Stimulated activated CD8-positive, alpha-beta memory T cell treated with anti-CD3 and anti-CD28 coated beads, Interleukin-15, amount 100 ng/mL, for 24 hours (primary cell): ENCODE measurements around the gene TEX44.
"Not testable (repeated sequence)": the region's sequence is repeated elsewhere in the genome, so short reads cannot be mapped to it uniquely, and the experiment has no call there.

Source experiments
- DNase-seq: peaks from one replicate; pipeline ENCODE4 v3.0.0-alpha.2; 2020; ENCODE audit warnings: low read depth

Gene TEX44

DNA sequence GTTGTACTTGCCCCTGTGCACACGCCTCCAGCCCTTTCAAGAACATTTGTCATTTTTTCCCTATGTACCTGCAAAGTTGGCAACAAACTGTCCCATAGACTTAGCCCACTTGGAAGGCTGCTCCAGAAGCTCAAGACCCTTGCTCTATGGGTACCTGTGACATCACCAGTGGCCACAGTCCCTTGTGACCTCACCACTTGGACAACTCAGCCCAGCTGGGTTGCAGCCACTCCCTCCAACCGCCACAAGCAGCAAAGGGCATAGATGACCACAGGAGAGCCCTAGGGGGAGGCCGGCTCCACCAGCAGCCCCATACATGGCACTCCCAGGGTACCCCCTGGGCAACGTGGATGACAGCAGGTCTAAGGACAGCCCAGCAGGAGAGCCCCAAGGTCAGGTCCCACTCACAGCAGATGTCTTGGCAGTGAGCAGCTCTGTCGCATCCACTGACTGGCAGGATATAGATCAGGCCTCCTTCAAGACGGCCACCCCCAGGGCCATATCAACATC is at the start of gene TEX44:
Gene TEX44 (plus strand): TSS at position 229 of the 510 bp plus-strand sequence. CDS start 88 bp downstream, at position 317.
- no peak for DNase-seq

- no peak for DNase-seq
These were observed 47.4 kb upstream of the TEX44 start for GRCh38 chr2:231545105-231545902.

DNA sequence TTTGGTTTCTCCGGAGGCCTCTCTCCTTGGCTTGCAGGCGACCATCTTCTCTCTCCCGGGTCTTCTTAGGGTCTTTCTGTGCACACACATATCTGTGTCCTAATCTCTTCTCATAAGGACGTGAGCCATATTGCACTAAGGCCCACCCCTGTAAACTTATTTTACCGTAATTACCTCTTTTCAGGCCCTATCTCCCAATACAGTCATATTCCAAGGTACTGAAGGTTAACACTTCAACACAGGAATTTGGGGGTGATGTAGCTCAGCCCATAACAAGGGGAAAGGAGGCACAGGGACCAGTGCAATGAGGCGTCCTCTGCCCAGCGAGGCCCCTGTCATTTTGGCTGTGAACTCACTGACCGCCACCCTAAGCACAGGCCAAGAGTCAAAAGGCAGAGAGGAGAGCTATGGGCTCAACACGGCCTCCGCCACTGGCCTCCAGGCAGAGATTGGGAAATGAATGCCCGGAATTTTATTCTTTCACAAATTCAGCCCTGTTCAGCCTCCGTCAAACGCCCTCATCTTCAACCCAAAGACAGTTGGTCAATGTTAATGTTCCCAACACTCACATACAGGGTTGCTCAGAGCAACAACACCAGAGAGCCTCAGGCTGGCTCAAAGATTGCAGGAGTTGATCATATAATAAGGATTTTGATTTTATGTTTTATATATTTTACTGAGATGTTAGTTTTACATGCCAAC is 46.5 kb upstream of the TEX44 start:
- no peak for DNase-seq

DNA sequence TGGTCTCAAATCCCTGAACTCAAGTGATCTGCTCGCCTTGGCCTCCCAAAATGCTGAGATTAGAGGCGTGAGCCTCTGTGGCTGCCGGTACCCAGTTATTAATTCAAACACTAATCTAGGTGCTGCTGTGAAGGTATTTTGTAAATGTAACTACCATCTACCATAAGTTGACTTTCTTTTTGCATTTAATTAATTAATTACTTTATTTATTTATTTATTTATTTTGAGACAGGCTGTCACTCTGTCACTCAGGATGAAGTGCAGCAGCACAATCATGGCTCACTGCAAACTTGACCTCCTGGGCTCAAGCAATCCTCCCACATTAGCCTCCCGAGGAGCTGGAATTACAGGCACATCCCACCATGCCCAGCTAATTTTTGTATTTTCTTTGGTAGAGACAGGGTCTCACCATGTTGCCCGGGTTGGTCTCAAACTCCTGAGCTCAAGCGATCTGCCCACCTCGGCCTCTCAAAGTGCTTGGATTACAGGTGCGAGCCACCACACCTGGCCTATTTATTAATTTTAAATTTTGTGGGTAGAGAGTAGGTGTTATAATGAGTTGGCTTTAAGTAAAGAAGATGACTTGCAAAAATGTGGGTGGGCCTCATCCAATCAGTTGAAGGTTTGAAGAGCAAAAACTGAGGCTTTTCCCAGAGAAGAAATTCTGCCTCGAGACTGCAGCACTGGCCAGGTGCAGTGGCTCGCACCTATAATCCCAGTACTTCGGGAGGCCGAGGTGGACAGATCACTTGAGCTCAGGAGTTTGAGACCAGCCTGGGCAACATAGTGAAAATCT is 45.2 kb upstream of the TEX44 start:
- DNase-seq: no peak

DNA sequence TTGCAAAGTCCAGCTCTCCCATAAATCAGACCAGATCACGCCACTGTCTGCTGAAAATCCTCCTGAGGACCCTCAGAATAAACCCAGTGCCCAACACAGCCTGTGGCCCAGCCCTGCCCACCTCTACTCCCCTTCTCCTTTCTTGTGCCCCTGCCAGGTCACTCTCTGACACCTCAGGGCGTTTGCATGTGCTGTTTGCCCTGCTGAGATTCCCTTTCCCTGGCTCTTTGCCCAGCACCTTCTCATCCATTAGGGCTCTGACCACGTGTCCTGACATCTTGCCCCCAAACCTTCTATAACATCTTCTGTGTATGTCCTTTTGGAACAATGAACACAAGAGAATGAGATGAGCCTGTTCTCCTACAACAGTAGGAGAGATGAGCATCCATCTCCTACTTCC is 43.9 kb upstream of the TEX44 start:
- DNase-seq: no peak

DNA sequence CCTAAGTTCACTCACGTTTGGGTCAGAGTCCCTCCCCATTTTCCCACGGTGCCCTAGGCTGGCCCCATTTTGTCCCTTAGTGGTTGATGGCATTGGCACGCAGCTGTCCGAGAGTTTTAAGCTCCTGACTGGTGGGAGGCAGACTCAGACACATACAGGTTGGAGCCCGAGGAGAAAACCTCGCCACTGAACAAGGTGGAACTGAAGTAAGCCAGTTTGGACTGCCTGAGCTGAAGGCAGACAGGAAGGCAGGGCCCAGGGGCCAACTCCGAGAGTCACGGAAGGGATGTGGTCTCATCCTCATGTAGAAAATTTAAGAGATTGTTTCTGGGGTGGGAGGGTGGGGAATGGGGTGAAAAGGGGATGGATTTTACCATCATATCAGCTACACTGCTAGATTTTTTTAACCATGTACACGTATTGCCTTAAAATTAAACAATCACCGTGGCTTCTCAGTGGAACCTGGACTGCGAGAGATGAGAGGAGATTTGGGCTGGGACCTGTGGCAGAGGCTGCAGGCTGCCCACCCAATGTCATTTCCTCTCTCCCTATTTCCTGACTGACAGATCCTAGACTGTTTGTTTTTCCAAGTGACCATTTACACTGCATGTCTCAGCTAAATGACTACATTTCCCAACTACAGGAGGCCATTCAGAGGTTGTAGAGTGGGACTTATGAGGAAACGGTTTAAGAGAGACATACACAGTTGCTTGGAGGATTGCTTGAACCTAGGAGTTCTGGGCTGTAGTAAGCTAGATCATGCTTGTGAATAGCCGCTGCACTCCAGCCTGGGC is 43.0 kb upstream of the TEX44 start:
- DNase-seq: no peak

DNA sequence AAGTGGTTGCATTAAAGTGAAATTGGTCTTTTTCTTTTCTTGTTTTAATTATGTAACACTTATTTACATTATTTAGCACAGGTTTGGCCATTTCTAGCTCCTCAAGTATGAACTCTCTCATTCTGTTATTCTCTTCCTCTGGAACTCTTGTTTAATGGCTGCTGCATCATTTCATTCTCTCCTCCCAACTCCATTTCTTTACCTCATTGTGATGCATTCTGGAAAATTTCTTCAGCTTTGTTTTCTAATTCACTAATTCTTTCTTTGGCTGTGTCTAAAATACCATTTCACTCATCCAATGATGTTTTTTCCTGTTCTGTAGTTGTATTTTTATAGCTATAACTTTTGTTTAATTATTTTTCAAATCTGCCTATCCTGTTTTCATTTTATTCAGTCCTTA is 39.9 kb upstream of the TEX44 start:
- no peak for DNase-seq

GRCh38 chr2:231554327-231554726 is 38.3 kb upstream of the TEX44 start:
- no peak for DNase-seq

DNA sequence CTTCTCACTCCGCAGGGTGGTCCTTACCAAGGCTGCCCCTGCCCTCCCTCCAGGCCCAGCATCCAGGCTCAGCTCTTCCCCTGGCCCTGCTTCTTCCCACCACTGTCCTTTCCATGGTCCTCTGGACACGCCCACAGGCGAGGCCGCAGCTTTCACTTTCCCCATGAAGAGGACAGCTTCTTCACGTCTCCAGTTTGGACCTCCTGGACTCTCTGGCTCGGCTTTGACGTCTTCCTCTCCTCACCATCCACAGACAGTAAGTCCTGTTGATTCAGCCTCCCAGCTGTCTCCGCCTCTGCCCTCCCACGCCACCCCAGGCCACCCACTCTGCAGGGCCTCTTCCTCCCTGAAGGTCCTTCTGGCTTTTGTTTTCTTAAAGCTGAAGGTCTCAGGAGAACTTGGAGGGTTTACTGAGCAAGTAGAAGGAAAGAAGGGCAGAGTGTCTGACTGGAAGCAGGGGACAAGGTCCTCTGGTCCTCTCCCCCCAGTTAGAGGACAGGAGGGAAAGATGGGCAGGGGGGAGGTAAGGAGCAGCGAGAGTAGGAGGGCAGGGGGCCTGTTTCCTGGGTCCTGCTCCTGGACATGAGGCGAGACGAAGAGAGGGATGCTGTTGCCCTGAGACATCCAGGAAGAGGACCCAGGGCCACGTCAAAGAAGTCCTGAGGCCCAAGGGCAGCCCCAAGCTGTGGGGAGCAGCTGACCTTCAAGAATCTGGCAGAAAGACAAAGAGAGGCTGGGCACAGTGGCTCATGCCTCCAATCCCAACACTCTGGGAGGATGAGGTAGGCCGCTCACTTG is 37.7 kb upstream of the TEX44 start:
- DNase-seq: no peak

DNA sequence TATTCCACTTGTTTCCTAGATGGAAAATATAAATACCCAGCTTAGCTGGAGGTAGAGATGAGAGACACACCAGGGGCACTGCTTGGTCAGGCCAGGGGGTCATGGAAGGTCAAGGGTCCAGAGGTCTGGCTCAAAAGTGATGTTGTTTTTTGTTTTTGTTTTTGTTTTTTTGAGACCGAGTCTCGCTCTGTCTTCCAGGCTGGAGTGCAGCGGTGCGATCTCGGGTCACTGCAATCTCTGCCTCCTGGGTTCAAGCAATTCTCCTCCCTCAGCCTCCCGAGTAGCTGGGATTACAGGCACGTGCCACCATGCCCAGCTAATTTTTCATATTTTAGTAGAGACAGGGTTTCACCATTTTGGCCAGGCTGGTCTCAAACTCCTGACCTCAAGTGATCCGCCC is 36.2 kb upstream of the TEX44 start:
- not testable (repeated sequence) for DNase-seq

DNA sequence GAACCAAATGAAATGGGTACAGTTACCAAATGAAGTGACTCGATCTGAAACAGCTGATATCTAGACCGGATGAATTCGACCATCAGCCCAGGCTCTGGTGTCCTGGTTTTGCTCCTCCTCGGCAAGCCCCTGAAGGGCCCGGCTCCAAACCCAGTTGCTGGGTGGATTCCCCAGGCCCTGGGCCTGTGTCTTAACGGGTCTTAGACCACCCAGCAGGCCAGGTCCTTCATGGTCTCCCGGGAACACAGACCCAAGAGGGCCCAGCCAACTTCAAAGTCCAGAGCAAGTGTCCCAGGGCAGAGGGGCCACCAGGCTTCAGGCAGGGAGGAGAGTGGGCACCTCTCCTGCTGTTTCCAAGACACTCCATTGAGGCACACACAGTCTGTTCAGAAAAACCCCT is 35.7 kb upstream of the TEX44 start:
- DNase-seq: no peak

- DNase-seq: no peak
These were observed 35.0 kb upstream of the TEX44 start for GRCh38 chr2:231557571-231558217.

GRCh38 chr2:231563378-231563961 is 29.2 kb upstream of the TEX44 start:
- DNase-seq: no peak

- no peak for DNase-seq
These were observed 26.6 kb upstream of the TEX44 start for GRCh38 chr2:231565887-231566594.

DNA sequence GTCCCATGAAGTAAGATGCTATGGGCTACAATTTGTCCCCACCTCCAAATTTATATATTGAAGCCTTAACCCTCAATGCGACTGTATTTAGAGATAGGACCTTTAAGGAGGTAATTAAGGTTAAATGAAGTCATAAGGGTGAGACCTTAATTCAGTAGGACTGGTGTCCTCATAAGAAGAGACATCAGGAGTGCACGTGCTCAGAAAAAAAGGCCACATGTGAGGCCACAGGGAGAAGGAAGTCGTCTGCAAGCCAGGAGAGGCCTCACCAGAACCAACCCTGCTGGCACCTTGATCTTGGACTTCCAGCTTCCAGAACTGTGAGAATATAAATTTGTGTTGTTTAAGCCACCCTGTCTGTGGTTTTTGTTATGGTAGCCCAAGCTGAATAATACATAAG is 25.5 kb upstream of the TEX44 start:
- DNase-seq: no peak

- DNase-seq: no peak
These were observed 24.4 kb upstream of the TEX44 start for GRCh38 chr2:231568098-231568784.

DNA sequence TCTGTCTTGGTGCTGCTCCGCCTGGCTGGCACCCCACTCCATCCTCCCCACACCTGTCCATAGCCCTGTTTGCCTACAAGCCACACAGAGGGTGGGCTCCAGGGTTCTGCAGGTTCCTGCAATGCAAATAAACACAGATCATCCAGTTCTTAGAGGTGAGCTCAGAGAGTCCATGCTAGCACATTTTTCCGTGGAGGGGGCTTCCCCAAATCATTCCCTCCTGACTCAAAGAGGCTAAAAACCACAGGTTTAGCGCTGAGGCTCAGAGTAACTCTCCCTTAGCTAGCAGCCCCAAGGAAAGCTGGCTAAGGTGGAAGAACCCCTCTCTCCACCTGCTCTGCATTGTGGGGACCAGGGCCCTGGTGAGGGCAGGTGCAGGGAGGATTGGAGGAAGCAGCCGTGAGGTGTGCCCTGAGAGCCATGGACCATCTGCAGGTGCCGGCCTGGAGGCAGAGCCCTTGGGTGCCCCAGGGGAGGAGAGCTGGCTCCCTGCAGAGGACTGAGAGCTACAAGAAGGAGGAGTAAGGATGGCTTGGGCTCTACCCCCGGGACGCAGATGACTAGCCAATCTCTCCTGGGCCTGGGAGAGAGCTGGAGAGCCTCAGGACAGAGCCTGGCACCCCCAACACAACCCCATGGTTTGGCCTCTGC is 23.8 kb upstream of the TEX44 start:
- no peak for DNase-seq

GRCh38 chr2:231570915-231571314 is 21.7 kb upstream of the TEX44 start:
- not testable (repeated sequence) for DNase-seq
